NCI-H1048 (cell line): ENCODE measurements around the gene SNURF.
A peak's percentile ranks its signal among the peaks of the same experiment; 100 is the strongest.
"Not testable (repeated sequence)": the region's sequence is repeated elsewhere in the genome, so short reads cannot be mapped to it uniquely, and the experiment has no call there.

Experiments
- DNase-seq: peaks from one replicate; lab custom pipeline; 2025; lab: John Stamatoyannopoulos, UW

Gene SNURF

DNA sequence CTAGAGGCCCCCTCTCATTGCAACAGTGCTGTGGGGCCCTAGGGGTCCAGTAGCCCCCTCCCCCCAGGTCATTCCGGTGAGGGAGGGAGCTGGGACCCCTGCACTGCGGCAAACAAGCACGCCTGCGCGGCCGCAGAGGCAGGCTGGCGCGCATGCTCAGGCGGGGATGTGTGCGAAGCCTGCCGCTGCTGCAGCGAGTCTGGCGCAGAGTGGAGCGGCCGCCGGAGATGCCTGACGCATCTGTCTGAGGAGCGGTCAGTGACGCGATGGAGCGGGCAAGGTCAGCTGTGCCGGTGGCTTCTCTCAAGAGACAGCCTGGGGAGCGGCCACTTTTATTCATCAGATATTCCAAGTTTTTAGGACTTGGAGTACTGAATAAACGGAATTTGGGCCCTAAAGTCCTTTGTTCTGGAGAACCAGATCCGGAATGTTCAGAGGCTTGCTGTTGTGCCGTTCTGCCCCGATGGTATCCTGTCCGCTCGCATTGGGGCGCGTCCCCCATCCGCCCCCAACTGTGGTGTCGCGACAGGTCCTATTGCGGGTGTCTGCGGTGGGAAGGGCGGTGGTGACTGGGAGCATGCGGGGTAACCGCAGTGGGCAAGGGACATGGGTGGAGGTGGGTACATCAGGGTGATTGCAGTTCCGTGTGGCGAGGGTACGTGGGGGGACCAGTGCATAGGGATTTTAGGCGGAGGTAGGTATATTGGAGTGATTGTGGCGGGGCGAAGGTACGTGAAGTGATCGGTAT lies at the start of gene SNURF, which contains the start of gene SNRPN:
SNURF (plus strand) TSS at position 205 of the 748 bp plus-strand sequence; CDS start at position 267, 62 bp downstream.
SNRPN (plus strand) TSS at position 205 of the 748 bp plus-strand sequence. CDS start 19,467 bp downstream, outside the sequence.
- DNase-seq, result peak; percentile 1

DNA sequence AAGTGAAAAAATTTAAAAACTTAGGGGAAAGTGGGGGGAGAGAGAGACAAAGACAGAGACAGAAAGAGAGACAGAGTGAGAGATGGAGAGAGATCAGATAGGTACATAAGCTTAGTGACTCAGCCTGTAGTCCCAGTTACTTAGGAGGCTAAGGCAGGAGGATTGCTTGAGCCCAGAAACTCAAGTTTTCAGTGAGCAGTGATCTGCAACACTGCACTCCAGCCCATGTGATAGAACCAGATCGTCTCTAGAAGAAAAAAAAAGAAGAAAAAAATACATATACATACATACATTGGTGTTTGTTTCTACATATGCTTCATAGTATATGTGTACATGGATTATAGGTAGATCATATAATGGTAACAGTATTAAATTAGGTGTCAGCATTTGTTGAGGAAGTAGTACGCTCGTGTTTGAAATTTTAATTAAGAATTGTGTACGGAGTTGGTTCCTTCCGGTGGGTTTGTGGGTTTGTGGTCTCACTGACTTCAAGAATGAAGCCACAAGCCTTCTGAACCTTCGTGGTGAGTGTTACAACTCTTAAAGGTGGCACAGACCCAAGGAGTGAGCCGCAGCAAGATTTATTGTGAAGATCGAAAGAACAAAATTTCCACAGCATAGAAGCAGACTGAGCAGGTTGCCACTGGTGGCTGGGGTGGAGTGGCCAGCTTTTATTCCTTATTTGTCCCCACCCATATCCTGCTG lies 38.3 kb upstream of the SNURF start:
- no peak for DNase-seq

- DNase-seq, result no peak
These were observed 37.4 kb upstream of the SNURF start for GRCh38 chr15:24917431-24917830.

DNA sequence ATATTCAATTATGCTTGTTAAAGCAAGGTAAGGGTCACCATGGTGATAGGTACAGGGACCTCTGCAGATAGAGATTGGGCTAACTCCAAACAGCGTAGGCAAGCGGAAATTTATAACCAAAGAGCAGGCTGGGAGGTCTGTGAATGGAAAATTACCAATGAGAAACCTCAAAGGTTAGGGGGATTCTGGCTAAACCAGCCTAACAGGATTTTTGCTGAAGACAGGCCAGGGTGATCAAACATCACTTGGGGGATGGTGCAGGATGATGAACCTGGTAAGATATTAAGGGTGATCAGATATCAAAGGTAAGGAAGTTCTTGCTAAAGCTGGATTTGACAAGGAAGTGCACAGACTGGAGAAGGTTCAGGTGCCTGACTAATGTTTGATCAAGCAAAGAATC lies 35.3 kb upstream of the SNURF start:
- no peak for DNase-seq

GRCh38 chr15:24922781-24923180 lies 32.0 kb upstream of the SNURF start:
- not testable (repeated sequence) for DNase-seq

GRCh38 chr15:24924153-24924552 lies 30.6 kb upstream of the SNURF start:
- DNase-seq, result no peak

- DNase-seq, result no peak
These were observed 30.2 kb upstream of the SNURF start for GRCh38 chr15:24924621-24925020.

GRCh38 chr15:24931874-24932732 lies 22.7 kb upstream of the SNURF start:
- not testable (repeated sequence) for DNase-seq

- no peak for DNase-seq
These were observed 21.1 kb upstream of the SNURF start for GRCh38 chr15:24933716-24934115.

DNA sequence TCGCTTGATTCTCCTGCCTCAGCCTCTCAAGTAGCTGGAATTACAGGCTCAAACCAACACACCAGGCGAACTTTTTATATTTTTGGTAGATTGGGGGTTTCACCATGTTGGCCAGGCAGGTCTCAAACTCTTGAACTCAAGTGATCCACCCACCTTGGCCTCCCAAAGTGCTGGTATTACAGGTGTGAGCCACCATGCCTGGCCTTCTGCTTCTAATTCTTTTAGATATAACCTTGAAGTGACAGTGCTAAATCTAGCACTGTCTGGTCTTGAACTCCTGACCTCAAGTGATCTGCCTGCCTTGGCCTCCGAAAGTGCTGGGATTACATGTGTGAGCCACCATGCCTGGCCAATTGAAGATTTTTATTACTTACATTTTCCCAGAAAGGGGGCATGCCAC lies 16.6 kb upstream of the SNURF start:
- DNase-seq, result not testable (repeated sequence)

- no peak for DNase-seq
These were observed 14.6 kb upstream of the SNURF start for GRCh38 chr15:24940236-24940635.

GRCh38 chr15:24943361-24943760 lies 11.4 kb upstream of the SNURF start:
- DNase-seq, result no peak

DNA sequence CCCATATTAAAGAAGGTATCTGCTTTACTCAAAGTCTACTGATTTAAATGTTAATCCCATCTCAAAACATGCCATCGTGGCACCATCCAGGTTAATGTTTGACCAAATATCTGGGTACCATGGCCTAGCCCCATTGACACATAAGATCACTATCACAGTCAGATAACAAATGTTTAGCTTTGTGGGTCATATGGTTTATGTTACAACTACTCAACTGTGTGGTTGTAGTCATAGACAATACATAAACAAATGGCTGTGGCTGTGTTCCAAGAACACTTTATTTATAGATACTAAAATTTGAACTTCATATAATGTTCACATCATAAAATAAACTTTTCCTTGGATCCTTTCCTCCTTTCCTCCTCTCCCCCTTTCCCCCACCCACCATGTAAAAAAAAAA lies 9.8 kb upstream of the SNURF start:
- DNase-seq, result no peak

GRCh38 chr15:24945711-24946110 lies 9.1 kb upstream of the SNURF start:
- no peak for DNase-seq

DNA sequence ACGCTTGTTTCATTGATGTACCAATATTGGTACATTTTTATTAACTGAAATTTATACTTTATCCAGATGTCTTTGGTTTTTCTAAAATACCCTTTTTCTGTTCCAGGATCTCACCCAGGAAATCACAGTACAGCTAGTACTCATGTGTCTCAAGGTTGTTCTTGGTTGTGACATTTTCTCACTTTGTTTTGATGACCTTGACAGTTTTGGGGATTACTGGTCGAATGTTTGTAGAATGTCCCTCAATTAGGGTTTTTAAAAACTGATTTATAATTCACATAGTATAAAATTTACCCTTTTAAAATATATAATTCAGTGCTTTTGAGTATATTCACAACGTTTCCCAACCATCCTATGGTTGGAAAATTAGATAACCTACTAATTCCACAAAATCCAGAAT lies 6.3 kb upstream of the SNURF start:
- DNase-seq, result no peak

DNA sequence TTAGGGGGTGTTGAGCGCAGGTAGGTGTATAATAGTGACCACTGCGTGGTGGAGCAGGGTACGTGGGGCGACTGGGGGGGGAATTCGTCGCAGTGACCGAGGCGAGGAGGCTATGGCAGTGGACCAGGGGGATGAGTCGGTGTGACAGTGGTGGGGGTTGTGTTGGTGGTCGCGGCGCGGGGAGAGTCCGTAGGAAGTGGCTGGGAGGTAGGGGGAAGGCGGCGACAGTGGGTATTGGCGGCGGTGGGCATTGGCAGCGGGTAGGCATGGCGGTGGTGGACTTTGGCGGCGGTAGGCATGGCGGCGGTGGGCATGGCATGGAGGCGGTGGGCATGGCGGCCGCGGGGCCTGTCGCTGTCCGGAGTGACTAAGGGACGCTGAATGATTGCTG lies 739 bp downstream of the SNURF start:
- no peak for DNase-seq

DNA sequence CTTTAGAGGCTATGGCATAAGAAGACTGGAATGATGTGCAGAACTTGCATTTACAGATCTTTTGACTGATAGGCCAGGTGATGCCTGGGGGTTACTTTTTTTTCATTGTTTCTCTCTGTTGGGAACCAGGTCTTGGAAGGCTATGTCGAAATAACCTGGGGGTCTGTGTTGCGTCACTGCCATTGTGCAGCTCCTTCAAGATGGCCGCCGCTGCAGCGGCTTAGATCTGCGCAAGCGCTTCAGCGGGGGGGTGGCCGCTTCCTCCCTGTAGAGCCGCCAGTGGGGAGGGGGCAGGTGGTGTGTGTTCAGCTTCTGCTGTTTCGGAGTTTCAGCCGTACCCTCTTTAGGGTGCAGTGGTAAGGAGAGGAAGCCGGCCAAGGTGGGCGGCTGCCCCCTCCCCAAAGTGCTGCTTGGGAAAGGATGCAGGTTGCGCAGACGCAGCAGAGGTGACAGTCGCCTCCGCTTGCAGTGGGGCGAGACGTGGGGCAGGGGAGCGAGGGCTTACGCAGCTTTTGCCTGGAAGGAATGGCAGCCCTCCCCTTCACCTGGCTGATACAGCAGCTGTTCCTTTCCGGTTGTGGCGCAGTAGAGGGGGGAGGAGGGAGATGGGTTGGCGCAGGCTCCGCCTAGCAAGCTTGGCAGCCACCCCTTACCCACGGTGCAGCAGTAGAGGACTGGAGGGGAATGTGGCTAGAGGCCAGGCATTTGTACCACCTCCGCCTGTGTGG lies 1.5 kb downstream of the SNURF start:
- peak; percentile 32 for DNase-seq

DNA sequence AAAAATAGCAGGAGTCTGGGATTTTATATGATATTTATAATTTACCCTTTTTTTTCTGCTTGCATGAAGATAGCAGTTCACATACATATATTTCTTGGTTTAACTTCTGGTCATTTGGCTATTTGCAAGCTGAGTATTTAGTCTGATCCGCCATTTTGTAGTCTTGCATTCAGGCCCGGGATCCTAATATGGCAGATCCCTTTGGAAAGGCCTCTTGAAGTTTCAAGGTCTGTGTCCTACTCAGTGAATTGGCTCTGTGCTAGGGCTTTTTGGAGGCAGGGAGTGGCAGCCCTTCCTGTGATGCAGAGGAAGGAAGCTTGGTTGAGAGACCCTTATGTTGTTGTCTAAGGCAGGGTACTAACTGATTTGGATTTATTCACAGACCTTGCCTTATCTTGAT lies 2.9 kb downstream of the SNURF start:
- no peak for DNase-seq

DNA sequence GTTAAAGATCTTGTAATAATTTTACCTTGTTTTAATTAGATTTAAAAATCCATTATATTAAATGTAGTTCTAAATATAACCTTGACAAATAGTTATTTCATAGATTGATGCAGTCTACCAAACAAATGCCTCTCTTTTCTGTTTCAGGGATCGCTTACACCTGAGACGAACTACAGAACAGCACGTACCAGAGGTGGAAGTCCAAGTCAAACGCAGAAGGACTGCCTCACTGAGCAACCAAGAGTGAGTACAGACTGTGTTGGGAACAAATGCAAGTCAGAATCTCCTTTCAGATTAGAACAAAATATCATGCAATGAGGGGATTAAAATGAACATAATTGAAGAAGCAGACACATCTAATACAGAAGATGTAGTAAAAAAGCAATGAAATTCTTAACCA lies 7.2 kb downstream of the SNURF start:
- no peak for DNase-seq

GRCh38 chr15:24962880-24963279 lies 8.1 kb downstream of the SNURF start:
- no peak for DNase-seq

DNA sequence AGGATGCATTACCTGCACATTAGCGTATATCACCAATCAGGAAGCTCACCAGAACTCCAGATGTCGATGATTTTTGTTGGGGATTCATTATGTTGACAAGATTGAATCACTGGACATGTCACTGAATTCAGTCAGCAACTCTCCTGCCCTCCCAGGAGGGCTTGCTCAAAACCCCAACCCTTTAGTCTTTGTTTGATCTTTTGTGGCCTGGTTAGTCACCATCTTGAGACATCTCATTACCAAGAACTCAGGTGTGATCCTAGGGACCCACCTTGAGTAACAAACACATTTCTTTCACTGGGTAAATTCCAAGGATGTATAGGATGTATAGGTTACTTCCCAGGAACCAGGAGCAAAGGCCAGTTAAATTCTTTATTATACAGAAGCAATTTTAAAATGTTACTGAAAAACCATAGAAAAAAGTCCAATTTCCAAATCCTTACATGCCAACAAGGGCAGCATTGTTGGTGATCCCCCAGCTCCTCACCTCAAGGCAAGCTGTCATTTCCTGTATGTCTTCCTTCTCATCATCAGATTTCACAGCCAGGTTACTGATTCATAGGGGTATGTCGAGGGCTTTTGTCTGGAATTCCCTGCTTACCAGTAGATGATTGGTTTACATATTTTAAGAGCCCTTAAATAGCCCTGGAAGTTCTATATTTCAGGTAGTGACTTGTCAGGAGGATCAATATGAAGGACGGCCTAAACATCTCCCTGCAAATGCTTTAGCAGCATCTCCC lies 11.7 kb downstream of the SNURF start:
- DNase-seq, result no peak
